ENCODE measurements around the gene TCEAL9. TPM values are rescaled to one million over a fixed set of nuclear protein-coding genes. Genes with fewer than 3 reads are reported as not detected.

Gene TCEAL9, protein sequence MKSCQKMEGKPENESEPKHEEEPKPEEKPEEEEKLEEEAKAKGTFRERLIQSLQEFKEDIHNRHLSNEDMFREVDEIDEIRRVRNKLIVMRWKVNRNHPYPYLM
- 1 to 10 TPM in 1 of 2 experiments, under 1 TPM in 1; 0.84 to 1.2 TPM for total RNA-seq

DNA sequence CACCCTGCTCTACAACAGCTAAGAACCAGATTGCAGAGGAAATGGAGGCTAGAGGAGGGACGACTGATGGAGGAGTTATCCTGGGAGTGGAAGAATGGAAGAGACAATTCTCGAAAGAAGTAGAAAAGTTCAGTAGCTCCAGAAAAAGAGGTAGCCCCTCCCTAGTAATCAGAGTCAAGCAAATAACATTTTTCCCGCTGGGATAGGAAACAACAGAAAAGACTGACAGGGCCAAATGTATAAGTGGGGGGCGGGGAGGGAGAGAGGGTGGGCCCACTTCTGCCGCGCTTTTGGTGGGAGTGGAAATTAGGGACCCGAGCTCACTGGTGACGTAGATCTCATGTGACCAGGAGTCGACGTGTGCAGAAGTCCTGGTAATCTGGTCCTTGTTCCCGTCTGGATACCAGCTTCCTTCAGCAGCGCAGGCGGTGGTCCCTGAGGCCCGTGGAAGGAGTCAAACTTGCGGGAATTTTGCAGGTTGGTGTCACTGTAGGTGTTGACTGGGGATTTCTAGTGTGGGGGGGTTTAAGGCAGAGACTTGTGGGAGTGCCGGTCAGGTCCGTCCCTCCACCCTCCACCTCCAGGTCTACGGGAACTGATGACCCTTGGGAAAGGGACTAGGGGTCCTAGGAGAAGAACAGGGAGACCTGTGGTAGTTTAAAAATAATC, at the start of gene TCEAL9:
TCEAL9 (plus strand) TSS at position 377 of the 669 bp plus-strand sequence. CDS start 1,179 bp downstream, outside the sequence.
- H3K36me3 Mint-ChIP-seq (ENCODE audit: low read depth) = no peaks in the 10 kb centered on the region
- H3K27ac Mint-ChIP-seq = peak within 1 kb of the TSS; percentile 46
- ChIA-PET CTCF (interaction anchor here (1.1 kb wide), 1 partner anchor 11 kb away, joined by 3 read pairs; no protein-coding TSS in a partner anchor), POLR2A (no interaction called here)
- ATAC-seq = no peak
- peak within 1 kb of the TSS; percentile 79 for H3K4me3 Mint-ChIP-seq
- H3K4me1 Mint-ChIP-seq (ENCODE audit: low read depth) = peaks cover 7% of the 10 kb centered on the region
- H3K9me3 Mint-ChIP-seq (ENCODE audit: insufficient read depth) = no peaks in the 10 kb centered on the region
- H3K27me3 Mint-ChIP-seq (ENCODE audit: low read depth) = peaks cover 3% of the 10 kb centered on the region
- DNase-seq = no peak

DNA sequence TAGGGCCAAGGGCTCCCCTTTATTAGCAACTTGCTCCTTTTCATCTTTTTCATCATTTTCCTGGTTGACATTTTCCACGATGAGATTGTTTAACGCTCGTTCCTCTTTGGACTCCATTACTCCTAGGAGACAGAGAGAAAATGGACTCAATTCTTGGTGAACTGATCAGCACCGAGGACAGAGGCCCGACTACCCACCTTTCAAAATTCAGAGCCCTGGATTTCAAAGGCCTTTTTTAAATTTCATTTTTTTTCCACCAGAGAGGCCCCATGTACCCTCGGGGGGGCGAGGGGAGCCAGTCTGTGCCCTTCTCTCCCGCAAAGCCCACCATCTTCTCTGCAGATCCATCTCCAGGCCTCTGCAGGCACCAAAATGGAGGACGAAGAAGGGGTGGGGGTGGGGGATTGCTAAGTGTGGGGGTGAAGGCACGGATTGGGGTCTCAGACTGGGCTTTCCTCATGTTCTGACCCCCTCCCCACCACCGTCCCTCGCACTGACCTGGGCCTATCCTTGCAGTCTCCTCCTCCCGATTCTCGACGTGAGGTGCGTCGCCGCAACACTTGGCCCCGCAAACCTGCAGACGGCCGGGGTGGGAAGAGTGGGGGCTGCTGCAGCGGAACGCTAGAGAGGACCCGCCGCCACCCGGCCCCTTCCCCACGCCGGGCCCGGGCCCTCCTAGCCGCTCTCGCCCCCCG, 46.3 kb upstream of the TCEAL9 start:
- ChIA-PET POLR2A (interaction anchor here (0.6 kb wide), 1 partner anchor 13 kb away, joined by 3 read pairs; no protein-coding TSS in a partner anchor), CTCF (no interaction called here)
- H3K4me3 Mint-ChIP-seq = peak overlapping the region; percentile 23
- H3K9me3 Mint-ChIP-seq (ENCODE audit: insufficient read depth) = no peaks in the 10 kb centered on the region
- peaks cover 2% of the 10 kb centered on the region for H3K4me1 Mint-ChIP-seq (ENCODE audit: low read depth)
- no peaks in the 10 kb centered on the region for H3K36me3 Mint-ChIP-seq (ENCODE audit: low read depth)
- no peak overlapping the region for H3K27ac Mint-ChIP-seq
- ATAC-seq (peak; percentile 12), DNase-seq (no peak)
- H3K27me3 Mint-ChIP-seq (ENCODE audit: low read depth) = no peaks in the 10 kb centered on the region

DNA sequence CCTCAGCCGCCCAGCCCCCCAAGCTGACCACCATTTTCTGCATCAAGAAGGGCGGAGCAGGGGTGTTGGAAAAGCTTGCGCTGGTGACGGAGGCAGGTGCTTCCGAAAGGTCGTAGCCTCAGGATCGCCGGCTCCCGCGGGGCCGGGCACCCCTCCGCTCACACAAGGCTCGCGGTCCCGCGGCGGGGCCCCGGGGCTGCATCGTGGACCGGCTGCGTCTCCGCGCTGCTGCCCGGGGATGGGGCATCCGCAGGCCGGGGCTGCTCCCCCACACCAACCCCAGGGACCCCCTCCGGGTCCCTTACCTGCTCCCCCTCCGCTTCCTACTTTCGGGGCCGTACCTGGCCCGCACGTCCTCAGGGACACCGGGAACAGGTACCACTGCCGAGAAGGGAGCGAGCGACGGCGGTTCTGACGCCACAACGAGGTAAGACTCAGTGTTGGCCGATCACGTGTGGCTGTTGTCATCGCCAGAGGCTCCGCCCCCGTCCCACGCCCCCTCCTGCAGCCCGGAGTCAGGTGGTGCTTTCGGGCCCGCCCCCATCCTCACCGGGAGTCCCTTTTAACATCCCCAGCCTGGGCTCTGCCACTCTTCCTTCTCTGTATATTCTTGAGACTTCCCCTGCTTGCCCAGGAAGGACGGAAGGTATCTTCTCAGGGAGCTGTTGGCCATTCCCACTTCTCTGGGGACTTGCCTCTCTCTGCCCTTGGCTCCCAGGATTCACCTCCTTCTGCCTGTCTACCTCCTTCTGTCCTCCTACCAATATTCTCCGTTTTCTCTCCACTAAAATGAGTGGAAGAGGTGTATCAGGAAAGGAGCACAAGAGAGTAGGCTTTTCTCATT, 45.5 kb upstream of the TCEAL9 start, which contains the start of gene BEX2:
BEX2 (minus strand) TSS at position 436 of the 844 bp plus-strand sequence. CDS start 1,014 bp downstream, outside the sequence.
- no peak within 1 kb of the TSS for H3K27ac Mint-ChIP-seq
- no peaks in the 10 kb centered on the region for H3K9me3 Mint-ChIP-seq (ENCODE audit: insufficient read depth)
- ATAC-seq = peak; percentile 100
- CTCF ChIA-PET = no interaction called here
- no peaks in the 10 kb centered on the region for H3K36me3 Mint-ChIP-seq (ENCODE audit: low read depth)
- POLR2A ChIA-PET = interaction anchor here (0.6 kb wide), 1 partner anchor 14 kb away, joined by 3 read pairs; no protein-coding TSS in a partner anchor
- peak; percentile 85 for DNase-seq
- peak within 1 kb of the TSS; percentile 66 for H3K4me3 Mint-ChIP-seq
- H3K27me3 Mint-ChIP-seq (ENCODE audit: low read depth) = no peaks in the 10 kb centered on the region
- H3K4me1 Mint-ChIP-seq (ENCODE audit: low read depth) = no peaks in the 10 kb centered on the region

DNA sequence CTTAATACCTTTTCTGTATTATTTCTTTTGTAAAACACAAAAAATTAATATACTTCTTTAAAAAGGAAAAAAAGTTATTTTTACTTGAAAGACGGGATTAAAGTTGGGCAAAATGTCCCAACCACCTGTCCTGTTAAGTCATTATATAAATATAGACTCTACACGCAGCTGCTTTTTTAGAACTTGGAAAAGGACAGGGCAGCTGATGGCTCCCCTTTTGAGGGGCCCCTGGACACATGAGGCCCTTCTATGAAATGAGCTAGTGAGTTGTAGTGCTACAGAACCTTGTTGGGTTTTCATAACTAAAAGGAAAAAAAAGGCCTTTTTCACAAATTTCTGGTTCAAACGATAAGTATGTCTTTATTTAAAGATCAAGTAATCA, 44.9 kb upstream of the TCEAL9 start:
- H3K27ac Mint-ChIP-seq = no peak overlapping the region
- ATAC-seq = no peak
- H3K4me1 Mint-ChIP-seq (ENCODE audit: low read depth) = no peaks in the 10 kb centered on the region
- no peak for DNase-seq
- CTCF ChIA-PET = interaction anchor here (1.1 kb wide), 1 partner anchor 101 kb away, joined by 3 read pairs; no protein-coding TSS in a partner anchor
- no peaks in the 10 kb centered on the region for H3K36me3 Mint-ChIP-seq (ENCODE audit: low read depth)
- no peaks in the 10 kb centered on the region for H3K27me3 Mint-ChIP-seq (ENCODE audit: low read depth)
- H3K9me3 Mint-ChIP-seq (ENCODE audit: insufficient read depth) = no peaks in the 10 kb centered on the region
- POLR2A ChIA-PET = no interaction called here
- peak overlapping the region; percentile 66 for H3K4me3 Mint-ChIP-seq

DNA sequence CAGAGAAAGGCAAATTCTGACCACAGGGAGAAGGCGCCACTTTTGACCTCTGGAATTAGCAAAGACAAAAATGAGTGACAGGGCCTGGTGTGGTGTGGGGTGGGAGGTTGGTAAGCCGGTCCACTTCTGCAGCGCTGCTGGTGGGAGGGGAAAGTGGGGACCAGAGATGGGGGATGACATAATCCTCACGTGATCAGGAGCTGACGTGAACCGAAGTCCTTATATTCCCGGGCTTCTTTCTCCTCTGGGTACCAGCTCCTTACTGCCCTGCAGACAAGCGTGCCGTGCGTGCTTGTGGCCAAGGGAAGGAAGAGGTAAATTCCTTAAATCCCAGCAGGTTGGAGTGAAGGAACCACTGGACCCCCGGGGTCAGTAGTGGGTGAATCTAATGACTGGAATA, 26.3 kb upstream of the TCEAL9 start, which contains the start of gene TCEAL7:
TCEAL7 (plus strand) TSS at position 249 of the 400 bp plus-strand sequence. CDS start 1,165 bp downstream, outside the sequence.
- Mint-ChIP-seq H3K27me3 (ENCODE audit: low read depth) (peaks cover 14% of the 10 kb centered on the region), H3K4me1 (ENCODE audit: low read depth) (no peaks in the 10 kb centered on the region), H3K9me3 (ENCODE audit: insufficient read depth) (no peaks in the 10 kb centered on the region), H3K36me3 (ENCODE audit: low read depth) (no peaks in the 10 kb centered on the region), H3K4me3 (no peak within 1 kb of the TSS), H3K27ac (no peak within 1 kb of the TSS)
- ChIA-PET POLR2A (no interaction called here), CTCF (interaction anchor here (1.5 kb wide), 1 partner anchor 8 kb away, joined by 3 read pairs; no protein-coding TSS in a partner anchor)
- DNase-seq (no peak), ATAC-seq (no peak)

DNA sequence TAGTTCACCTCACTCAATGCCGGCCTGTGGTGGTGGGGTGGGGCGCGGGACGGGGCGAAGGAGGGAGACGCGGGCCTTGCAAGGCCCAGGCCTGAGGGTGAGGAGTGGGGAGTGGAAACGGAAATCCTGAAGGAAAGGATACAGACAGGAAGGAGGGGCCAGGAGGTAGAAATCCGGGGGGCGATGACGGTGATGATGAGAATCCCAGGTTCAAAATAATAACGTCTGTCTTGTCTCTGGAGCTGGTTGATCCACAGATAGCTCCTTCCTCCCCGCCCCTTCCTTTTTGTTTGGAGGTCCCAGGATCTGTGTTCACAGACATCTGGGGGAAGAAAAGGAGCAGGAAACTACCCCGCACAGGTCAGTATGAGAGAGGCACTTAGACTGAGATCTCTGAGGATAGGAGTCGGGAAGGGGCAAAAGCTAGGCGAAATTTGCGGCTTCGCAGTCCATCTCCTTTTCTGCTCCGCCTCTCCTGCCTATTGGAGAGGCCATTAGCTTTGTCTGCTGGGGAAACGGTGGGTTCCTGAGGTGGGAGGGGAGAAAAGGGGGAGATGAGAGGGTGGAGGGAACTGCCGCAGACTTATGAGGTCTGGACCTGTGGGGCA, 25.5 kb upstream of the TCEAL9 start:
- peaks cover 14% of the 10 kb centered on the region for H3K27me3 Mint-ChIP-seq (ENCODE audit: low read depth)
- H3K36me3 Mint-ChIP-seq (ENCODE audit: low read depth) = no peaks in the 10 kb centered on the region
- H3K4me1 Mint-ChIP-seq (ENCODE audit: low read depth) = no peaks in the 10 kb centered on the region
- no peak overlapping the region for H3K4me3 Mint-ChIP-seq
- ChIA-PET POLR2A (no interaction called here), CTCF (no interaction called here)
- DNase-seq (no peak), ATAC-seq (no peak)
- H3K9me3 Mint-ChIP-seq (ENCODE audit: insufficient read depth) = no peaks in the 10 kb centered on the region
- no peak overlapping the region for H3K27ac Mint-ChIP-seq

DNA sequence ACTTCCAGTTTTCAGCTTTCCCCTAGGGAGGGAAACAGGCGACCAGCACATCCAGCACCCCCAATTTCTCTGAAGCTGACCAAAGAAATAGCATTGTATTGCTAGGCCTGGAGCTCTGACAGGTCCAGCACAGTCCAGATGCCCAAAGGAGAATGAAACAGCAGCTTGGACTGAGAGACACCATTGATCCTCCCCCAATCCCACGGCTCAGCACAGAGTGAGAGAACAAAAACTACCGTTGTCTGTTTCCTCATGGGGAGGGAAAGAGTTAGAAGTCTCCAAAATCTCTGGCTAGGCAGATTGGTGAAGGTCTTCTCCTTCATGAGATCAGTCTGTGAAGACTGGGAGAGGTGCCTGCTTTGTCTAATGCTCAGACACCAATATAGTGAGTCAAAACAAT, 17.6 kb upstream of the TCEAL9 start:
- POLR2A ChIA-PET = no interaction called here
- H3K36me3 Mint-ChIP-seq (ENCODE audit: low read depth) = no peaks in the 10 kb centered on the region

DNA sequence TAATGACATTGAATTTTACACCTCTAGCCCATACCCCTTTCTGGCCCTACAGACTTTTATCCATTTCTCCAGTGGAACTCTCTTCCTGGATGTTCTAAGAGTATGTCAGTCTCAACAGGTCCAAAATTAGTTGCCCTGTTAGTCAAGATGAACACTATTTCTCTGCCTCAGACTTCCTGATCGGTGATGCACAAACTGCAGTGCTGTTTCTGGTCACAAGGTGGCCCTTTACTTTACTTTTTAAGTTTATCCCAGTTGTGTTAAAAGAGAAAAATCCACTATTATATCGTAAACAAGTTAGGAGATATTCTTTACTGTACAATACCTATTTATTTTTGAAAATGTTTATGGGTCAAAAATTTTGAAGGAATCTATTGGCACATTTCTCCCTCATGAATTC, 13.2 kb upstream of the TCEAL9 start:
- CTCF ChIA-PET = interaction anchor here (0.7 to 1.4 kb wide), 3 partner anchors 121 to 147 kb away, joined by 3 to 9 read pairs (median 3); no protein-coding TSS in a partner anchor

More for the DNA sequence above, 17.6 kb upstream of the TCEAL9 start:
- CTCF ChIA-PET = interaction anchor here (0.6 to 1.3 kb wide), 3 partner anchors 9 to 328 kb away, joined by 3 read pairs; partner anchors contain the start of gene TCEAL7
- DNase-seq (no peak), ATAC-seq (no peak)
- H3K4me1 Mint-ChIP-seq (ENCODE audit: low read depth) = peaks cover 2% of the 10 kb centered on the region
- peaks cover 13% of the 10 kb centered on the region for H3K27me3 Mint-ChIP-seq (ENCODE audit: low read depth)
- no peaks in the 10 kb centered on the region for H3K9me3 Mint-ChIP-seq (ENCODE audit: insufficient read depth)
- H3K27ac Mint-ChIP-seq = no peak overlapping the region
- no peak overlapping the region for H3K4me3 Mint-ChIP-seq

DNA sequence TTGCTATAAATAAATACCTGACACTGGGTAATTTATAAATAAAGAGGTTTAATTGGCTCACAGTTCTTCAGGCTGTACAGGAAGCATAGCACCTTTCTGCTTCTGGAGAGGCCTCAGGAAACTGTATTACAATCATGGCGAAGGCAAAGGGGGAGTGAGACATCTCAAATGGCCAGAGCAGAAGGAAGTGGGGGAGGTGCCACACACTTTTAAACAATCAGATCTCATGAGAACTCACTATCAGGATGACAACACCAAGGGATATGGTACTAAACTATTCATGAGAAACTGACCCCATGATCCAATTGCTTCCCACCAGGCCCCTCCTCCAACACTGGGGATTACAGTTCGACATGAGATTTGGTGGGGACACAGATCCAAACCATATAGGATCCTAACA, 11.7 kb upstream of the TCEAL9 start:
- H3K9me3 Mint-ChIP-seq (ENCODE audit: insufficient read depth) = no peaks in the 10 kb centered on the region
- POLR2A ChIA-PET = no interaction called here

More for the DNA sequence above, 13.2 kb upstream of the TCEAL9 start:
- POLR2A ChIA-PET = no interaction called here
- Mint-ChIP-seq H3K4me3 (no peak overlapping the region), H3K9me3 (ENCODE audit: insufficient read depth) (no peaks in the 10 kb centered on the region), H3K27ac (no peak overlapping the region), H3K36me3 (ENCODE audit: low read depth) (no peaks in the 10 kb centered on the region), H3K4me1 (ENCODE audit: low read depth) (peaks cover 2% of the 10 kb centered on the region), H3K27me3 (ENCODE audit: low read depth) (peaks cover 10% of the 10 kb centered on the region)
- DNase-seq = peak; percentile 46
- ATAC-seq = no peak

DNA sequence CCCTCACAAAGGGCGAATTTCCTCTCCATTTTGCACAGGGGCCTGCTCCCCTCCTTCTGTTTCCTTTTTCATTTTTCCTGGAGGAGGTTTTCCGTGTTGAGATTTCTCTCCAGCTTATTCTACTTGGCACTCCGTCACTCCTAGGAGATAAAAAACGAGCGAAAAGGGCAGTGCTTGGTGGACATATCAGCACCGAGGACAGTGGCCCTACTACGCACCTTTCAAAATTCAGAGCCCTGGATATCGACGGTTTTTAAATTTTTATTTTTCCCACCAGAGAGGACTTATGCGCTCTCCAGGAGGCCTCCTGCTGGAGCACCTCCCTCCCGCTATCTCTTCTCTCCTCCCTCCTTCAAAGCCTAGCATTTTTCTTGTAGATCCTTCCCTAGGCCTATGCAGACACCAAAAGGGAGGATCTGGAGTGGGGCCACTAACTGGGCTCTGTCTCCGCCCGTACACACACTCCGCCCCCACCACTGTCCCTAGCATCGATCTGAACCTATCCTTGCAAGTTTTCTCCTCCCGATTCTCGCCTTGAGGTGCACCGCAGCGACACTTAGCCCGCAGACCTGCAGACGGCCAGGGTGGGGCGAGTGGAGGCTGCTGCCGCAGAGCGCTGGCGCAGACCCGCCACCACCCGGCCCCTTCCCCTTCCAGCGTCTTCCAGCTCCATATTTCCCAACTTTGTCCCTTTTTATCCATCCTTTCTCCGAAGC, 8.5 kb upstream of the TCEAL9 start:
- Mint-ChIP-seq H3K9me3 (ENCODE audit: insufficient read depth) (no peaks in the 10 kb centered on the region), H3K27me3 (ENCODE audit: low read depth) (peaks cover 4% of the 10 kb centered on the region), H3K36me3 (ENCODE audit: low read depth) (no peaks in the 10 kb centered on the region), H3K4me3 (no peak overlapping the region), H3K4me1 (ENCODE audit: low read depth) (peaks cover 2% of the 10 kb centered on the region), H3K27ac (no peak overlapping the region)
- DNase-seq = no peak
- no peak for ATAC-seq
- POLR2A ChIA-PET = no interaction called here
- CTCF ChIA-PET = no interaction called here

More for the DNA sequence above, 11.7 kb upstream of the TCEAL9 start:
- Mint-ChIP-seq H3K4me1 (ENCODE audit: low read depth) (peaks cover 2% of the 10 kb centered on the region), H3K27ac (no peak overlapping the region), H3K4me3 (no peak overlapping the region), H3K36me3 (ENCODE audit: low read depth) (no peaks in the 10 kb centered on the region), H3K27me3 (ENCODE audit: low read depth) (peaks cover 10% of the 10 kb centered on the region)
- CTCF ChIA-PET = no interaction called here
- ATAC-seq (no peak), DNase-seq (no peak)
